ENCODE data around the gene TMEM132E.
A peak's percentile ranks its signal among the peaks of the same experiment; 100 is the strongest.
"Not testable (repeated sequence)": the region's sequence is repeated elsewhere in the genome, so short reads cannot be mapped to it uniquely, and the experiment has no call there.

Gene TMEM132E, protein sequence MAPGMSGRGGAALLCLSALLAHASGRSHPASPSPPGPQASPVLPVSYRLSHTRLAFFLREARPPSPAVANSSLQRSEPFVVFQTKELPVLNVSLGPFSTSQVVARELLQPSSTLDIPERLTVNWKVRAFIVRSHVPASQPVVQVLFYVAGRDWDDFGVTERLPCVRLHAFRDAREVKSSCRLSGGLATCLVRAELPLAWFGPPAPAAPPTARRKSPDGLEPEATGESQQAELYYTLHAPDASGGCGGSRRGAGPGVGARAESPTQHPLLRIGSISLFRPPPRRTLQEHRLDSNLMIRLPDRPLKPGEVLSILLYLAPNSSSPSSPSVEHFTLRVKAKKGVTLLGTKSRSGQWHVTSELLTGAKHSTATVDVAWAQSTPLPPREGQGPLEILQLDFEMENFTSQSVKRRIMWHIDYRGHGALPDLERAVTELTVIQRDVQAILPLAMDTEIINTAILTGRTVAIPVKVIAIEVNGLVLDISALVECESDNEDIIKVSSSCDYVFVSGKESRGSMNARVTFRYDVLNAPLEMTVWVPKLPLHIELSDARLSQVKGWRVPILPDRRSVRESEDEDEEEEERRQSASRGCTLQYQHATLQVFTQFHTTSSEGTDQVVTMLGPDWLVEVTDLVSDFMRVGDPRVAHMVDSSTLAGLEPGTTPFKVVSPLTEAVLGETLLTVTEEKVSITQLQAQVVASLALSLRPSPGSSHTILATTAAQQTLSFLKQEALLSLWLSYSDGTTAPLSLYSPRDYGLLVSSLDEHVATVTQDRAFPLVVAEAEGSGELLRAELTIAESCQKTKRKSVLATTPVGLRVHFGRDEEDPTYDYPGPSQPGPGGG (N-terminal part only)

DNA sequence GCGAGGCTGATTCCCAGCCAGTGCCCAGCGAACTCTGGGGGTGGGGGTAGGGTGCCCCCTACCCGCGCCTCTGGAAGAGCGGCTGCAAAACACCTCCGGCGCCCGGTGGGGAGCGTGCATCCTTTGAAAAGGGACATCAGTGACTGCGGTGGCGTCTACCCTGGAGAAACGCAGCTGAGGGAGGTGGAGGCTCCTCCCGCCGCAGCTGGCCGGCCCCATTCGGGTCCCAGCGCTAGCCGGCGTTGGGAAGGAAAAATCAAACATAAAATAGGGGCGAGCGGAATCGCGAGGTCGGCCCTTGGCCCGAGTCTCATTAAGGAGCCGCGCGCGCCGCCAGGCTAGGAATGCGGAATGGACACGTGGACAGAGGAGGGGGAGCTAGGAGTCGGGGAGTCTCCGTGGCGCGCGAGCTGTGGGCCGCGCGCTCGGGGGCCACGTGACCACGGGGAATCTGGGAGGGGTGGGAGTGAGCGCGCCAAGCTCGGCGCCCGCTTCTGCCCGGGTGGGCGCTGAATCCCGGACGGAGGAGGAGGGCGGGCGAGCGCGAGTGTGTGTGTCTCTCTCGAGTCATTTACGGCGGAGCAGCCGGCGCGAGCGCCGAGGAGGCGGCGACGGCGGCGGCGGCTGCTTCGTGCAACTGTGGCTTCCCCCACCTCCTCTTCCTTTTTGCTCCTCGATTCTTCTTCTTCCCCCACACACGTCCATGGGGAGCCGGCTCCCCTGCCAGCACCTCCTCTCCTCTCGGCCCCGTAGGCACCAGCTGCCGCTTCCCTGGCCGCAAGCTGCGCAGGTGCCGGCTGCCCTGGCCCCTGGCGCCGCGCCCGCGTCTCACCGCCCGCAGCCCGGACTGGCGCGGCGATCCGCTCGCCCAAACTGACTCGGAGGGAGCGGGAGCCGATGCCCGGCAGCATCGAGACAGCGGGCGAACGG lies at the start of gene TMEM132E:
TMEM132E (plus strand) TSS at position 566 of the 930 bp plus-strand sequence. CDS start 1,495 bp downstream, outside the sequence.
- Histone ChIP-seq H3K4me3 (ENCODE audit: low read length) (peak within 1 kb of the TSS; percentile 66), H3K27ac (ENCODE audit: low read length) (no peak within 1 kb of the TSS), H3K27me3 (ENCODE audit: control insufficient read depth, insufficient read depth, low read length) (peaks cover 97% of the 10 kb centered on the region), H3K9me3 (ENCODE audit: control insufficient read depth, low read depth, low read length) (no peaks in the 10 kb centered on the region), H3K4me1 (ENCODE audit: control insufficient read depth, low read depth, low read length) (peaks cover 16% of the 10 kb centered on the region), H3K36me3 (ENCODE audit: control insufficient read depth, low read depth, low read length) (no peaks in the 10 kb centered on the region), H3K9ac (ENCODE audit: low read length) (no peak within 1 kb of the TSS)

DNA sequence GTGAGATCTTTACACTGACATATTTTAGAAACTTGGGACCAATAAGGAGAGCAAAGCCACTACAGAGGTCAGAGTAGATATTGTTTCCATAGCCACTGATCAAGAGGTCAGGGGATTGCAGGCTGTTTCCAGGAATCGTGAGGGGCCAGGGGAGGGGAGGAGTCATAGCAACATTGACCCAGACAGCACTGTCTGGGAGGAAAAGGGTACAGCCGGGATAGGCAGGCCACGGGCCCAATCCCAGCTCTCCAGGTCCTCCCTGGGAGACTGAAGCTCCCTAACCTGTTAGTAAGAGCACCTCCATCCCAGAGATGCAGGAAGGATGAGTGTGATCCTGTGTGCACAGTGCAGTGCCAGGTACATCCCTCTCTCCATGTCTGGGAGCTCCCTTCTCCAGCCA lies 48.5 kb upstream of the TMEM132E start:
- Histone ChIP-seq H3K36me3 (ENCODE audit: control insufficient read depth, low read depth, low read length) (no peaks in the 10 kb centered on the region), H3K4me3 (ENCODE audit: low read length) (no peak overlapping the region), H3K4me1 (ENCODE audit: control insufficient read depth, low read depth, low read length) (no peaks in the 10 kb centered on the region), H3K9me3 (ENCODE audit: control insufficient read depth, low read depth, low read length) (no peaks in the 10 kb centered on the region), H3K9ac (ENCODE audit: low read length) (no peak overlapping the region), H3K27ac (ENCODE audit: low read length) (no peak overlapping the region), H3K27me3 (ENCODE audit: control insufficient read depth, insufficient read depth, low read length) (no peaks in the 10 kb centered on the region)

DNA sequence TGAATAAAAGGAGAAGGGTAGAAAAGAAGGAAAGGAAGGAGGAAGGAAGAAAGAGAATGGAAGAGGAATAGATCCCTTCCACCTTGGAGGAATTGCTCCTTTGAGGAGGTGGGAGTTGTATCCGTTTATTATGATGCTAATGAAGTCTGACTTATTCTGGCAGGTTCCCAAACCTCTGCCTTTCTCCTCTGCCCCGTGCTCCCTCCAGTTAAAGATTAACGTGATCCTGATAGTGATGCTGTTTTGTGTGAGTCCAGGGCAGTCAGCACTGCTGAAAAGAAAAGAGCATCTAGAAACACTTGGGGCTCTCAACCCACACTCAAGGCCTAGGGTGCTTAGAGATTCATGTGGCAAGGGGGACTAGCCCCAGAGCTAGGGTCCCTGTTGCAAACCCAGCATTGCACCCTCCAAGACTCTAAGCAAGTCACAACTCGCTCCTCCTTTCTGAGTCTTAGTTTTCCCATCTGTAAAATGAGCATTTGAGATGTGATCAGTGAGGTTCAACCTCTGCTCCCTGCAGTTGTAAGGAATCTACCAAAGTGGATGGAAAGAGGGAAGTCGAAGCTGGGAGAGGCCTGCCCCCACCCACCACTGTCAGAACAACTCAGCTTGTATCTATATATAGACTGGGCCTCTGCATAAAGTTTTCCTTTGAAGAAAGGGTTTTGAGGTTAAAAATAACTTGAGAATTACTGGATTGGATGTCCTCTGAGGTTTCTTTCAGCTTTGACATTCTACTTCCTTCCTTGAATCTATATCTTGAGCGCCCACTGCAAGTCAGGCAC lies 46.9 kb upstream of the TMEM132E start:
- H3K27ac ChIP-seq (ENCODE audit: low read length), result no peak overlapping the region
- H3K4me3 ChIP-seq (ENCODE audit: low read length), result no peak overlapping the region
- H3K36me3 ChIP-seq (ENCODE audit: control insufficient read depth, low read depth, low read length), result no peaks in the 10 kb centered on the region
- H3K27me3 ChIP-seq (ENCODE audit: control insufficient read depth, insufficient read depth, low read length), result no peaks in the 10 kb centered on the region
- H3K9ac ChIP-seq (ENCODE audit: low read length), result no peak overlapping the region
- no peaks in the 10 kb centered on the region for H3K4me1 ChIP-seq (ENCODE audit: control insufficient read depth, low read depth, low read length)
- H3K9me3 ChIP-seq (ENCODE audit: control insufficient read depth, low read depth, low read length), result no peaks in the 10 kb centered on the region

DNA sequence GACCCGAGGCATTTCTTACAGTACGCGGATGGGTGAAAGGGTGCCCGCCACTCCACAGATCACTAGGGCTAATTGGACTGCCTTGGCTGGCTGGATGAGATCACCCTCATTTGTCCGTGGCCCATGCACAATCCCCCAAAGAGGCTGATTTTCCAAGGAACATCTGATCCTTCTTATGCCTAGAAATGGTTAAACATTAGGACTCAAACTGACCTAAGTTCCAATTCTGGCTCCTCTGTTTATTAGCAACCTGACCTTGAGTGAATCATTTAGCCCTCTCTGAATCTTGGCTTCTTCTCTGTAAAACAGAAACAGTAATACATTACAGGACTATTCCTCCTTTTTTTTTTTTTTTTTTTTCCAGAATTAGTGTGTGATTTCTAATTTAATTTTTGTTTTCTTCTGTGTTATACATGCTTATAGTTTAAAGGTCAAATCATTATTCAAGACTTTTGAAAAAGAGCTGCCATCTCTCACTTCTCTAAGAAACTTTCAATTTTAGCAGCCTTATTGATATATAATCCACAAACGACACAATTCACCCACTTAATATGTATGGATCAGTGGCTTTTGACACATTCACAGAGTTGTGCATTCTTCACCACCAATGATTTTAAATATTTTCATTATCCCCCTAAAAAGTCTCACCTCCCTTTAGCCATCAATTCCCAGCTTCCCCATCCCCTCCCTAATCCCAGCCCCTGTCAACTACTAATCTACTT lies 45.4 kb upstream of the TMEM132E start:
- Histone ChIP-seq H3K9ac (ENCODE audit: low read length) (no peak overlapping the region), H3K27me3 (ENCODE audit: control insufficient read depth, insufficient read depth, low read length) (no peaks in the 10 kb centered on the region), H3K9me3 (ENCODE audit: control insufficient read depth, low read depth, low read length) (no peaks in the 10 kb centered on the region), H3K4me1 (ENCODE audit: control insufficient read depth, low read depth, low read length) (no peaks in the 10 kb centered on the region), H3K27ac (ENCODE audit: low read length) (no peak overlapping the region), H3K36me3 (ENCODE audit: control insufficient read depth, low read depth, low read length) (no peaks in the 10 kb centered on the region), H3K4me3 (ENCODE audit: low read length) (no peak overlapping the region)

DNA sequence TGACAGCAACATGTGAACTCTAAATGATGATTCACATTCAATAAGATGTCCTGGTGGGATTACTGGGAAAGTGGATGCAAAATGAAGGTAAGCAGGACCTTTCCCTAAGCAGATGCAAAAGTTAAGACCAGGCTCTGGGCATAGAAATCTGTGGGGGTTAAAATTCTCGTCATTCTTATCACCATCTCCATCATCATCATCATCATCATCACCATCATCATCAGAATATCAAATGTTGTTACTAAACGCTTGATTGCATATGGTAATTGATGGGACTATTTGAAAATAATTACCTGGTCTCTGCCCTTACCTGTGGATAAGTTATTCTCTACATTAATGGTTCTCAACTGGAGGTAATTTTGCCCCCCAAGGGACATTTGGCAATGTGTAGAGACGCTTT lies 41.9 kb upstream of the TMEM132E start:
- Histone ChIP-seq H3K4me3 (ENCODE audit: low read length) (no peak overlapping the region), H3K9me3 (ENCODE audit: control insufficient read depth, low read depth, low read length) (no peaks in the 10 kb centered on the region), H3K27ac (ENCODE audit: low read length) (no peak overlapping the region), H3K36me3 (ENCODE audit: control insufficient read depth, low read depth, low read length) (no peaks in the 10 kb centered on the region), H3K4me1 (ENCODE audit: control insufficient read depth, low read depth, low read length) (no peaks in the 10 kb centered on the region), H3K9ac (ENCODE audit: low read length) (no peak overlapping the region), H3K27me3 (ENCODE audit: control insufficient read depth, insufficient read depth, low read length) (peaks cover 7% of the 10 kb centered on the region)

DNA sequence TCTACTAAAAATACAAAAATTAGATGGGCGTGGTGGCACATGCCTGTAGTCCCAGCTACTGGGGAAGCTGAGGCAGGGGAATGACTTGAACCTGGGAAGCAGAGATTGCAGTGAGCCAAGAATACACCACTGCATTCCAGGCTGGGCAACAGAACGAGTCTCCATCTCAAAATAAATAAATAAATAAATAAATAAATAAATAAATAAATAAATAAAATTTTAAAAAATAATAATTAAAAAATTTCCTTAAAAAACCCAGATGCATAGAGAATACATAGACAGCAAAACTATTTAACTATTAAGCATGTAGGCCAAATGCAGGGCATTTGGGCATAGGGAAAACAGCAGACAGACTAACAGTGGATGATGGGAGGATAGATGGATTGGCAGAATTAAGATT lies 40.8 kb upstream of the TMEM132E start:
- H3K27ac ChIP-seq (ENCODE audit: low read length); H3K4me3 ChIP-seq (ENCODE audit: low read length); H3K9ac ChIP-seq (ENCODE audit: low read length); H3K9me3 ChIP-seq (ENCODE audit: control insufficient read depth, low read depth, low read length); H3K36me3 ChIP-seq (ENCODE audit: control insufficient read depth, low read depth, low read length); H3K27me3 ChIP-seq (ENCODE audit: control insufficient read depth, insufficient read depth, low read length); H3K4me1 ChIP-seq (ENCODE audit: control insufficient read depth, low read depth, low read length): not testable (repeated sequence)

DNA sequence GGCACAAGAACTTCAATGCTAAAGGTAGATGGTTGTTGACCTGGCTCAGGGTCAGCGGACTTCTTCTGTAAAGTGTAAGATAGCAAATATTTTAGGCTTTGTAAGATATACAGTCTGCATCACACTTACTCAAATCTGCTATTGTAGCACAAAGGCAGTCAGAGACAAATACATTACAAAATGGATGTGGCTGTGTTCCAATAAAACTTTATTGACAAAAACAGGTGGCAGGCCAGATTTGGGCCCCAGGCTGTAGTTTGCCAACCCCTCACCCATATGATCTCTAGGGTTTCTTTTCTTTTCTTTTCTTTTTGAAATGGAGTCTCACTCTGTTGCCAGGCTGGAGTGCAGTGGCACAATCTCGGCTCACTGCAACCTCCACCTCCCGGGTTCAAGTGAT lies 39.5 kb upstream of the TMEM132E start:
- Histone ChIP-seq H3K36me3 (ENCODE audit: control insufficient read depth, low read depth, low read length) (no peaks in the 10 kb centered on the region), H3K27ac (ENCODE audit: low read length) (no peak overlapping the region), H3K4me1 (ENCODE audit: control insufficient read depth, low read depth, low read length) (no peaks in the 10 kb centered on the region), H3K9me3 (ENCODE audit: control insufficient read depth, low read depth, low read length) (no peaks in the 10 kb centered on the region), H3K4me3 (ENCODE audit: low read length) (no peak overlapping the region), H3K9ac (ENCODE audit: low read length) (no peak overlapping the region), H3K27me3 (ENCODE audit: control insufficient read depth, insufficient read depth, low read length) (peaks cover 13% of the 10 kb centered on the region)

DNA sequence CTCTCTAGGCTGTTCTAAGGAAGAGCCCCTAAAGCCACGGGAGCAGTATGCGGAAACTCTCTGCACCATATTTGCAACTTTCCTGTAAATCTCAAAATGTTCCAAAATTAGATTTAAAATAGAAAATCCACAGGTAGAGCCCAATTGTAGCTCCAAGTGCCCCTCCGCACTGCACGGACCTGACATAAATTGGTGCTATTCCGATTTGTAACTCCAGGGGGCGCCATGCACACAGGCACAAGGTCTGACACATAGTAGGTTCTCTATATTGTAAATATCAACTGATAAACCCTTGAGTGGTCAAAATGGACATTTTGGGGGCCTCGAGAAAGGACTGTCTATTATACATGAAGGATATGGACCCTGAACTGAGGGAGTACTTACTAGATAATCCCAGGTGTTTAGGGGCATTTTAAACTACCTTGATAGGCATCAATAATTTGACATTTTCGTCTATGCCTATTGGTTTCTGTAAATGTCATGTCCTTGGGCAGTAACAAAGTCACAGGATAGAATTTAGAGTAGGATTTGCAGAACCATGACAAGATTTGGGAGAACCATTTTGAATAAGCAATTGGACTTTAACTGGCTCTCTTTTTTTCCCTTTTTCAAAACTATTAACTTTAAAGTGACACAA lies 36.6 kb upstream of the TMEM132E start:
- Histone ChIP-seq H3K36me3 (ENCODE audit: control insufficient read depth, low read depth, low read length) (no peaks in the 10 kb centered on the region), H3K9me3 (ENCODE audit: control insufficient read depth, low read depth, low read length) (no peaks in the 10 kb centered on the region), H3K4me3 (ENCODE audit: low read length) (no peak overlapping the region), H3K27me3 (ENCODE audit: control insufficient read depth, insufficient read depth, low read length) (peaks cover 13% of the 10 kb centered on the region), H3K27ac (ENCODE audit: low read length) (no peak overlapping the region), H3K4me1 (ENCODE audit: control insufficient read depth, low read depth, low read length) (no peaks in the 10 kb centered on the region), H3K9ac (ENCODE audit: low read length) (no peak overlapping the region)

DNA sequence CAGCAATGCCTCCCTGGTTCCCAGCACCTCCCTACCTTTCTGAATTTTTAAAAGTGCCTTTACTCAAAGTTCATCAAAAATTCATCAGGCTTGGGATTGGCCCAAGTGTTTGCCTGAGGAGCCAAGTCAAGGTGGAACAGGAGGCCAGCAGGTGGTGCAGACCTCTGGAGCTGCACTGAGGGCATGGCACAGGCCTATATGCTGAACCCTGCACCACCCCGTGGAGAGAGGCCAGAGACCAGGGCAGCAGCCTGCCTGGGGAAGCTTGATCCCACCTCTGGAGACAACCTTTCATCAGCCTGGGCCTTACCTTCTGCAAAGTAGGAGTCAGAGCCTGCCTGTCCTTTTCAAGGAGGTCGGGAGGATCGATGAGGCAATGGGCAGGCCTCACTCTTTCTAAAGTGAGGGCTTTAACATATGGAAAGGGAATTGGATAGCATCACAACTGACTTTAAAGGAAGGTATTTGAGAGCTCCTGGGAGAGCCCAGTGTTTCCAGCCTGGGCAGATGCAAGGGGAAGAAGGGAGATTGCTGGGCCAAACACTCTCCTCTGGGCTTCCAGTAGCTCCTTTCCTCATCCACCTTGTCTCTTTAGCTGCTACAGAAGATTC lies 31.8 kb upstream of the TMEM132E start:
- no peak overlapping the region for H3K27ac ChIP-seq (ENCODE audit: low read length)
- no peaks in the 10 kb centered on the region for H3K4me1 ChIP-seq (ENCODE audit: control insufficient read depth, low read depth, low read length)
- peaks cover 4% of the 10 kb centered on the region for H3K27me3 ChIP-seq (ENCODE audit: control insufficient read depth, insufficient read depth, low read length)
- H3K9me3 ChIP-seq (ENCODE audit: control insufficient read depth, low read depth, low read length), result no peaks in the 10 kb centered on the region
- no peaks in the 10 kb centered on the region for H3K36me3 ChIP-seq (ENCODE audit: control insufficient read depth, low read depth, low read length)
- H3K4me3 ChIP-seq (ENCODE audit: low read length), result no peak overlapping the region
- no peak overlapping the region for H3K9ac ChIP-seq (ENCODE audit: low read length)

DNA sequence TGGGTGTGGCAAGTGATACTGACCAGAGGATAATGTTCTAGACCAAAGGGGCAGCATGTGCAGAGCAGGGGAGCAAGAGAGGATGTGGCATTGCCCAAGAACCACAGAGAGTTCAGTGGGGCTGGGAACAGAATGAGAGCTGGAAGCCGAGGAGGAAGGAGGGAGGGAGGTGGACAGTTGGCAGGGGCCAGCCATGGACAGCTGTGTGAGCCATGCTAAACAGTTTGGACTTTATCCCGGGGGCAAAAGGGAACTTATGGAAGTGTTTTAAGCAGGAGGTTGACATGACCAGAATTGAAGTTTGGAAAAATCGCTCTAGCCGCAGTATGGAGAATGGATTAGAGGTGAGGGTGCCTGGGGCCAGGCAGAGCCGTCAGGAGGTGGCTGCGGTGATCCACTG lies 29.4 kb upstream of the TMEM132E start:
- H3K9me3 ChIP-seq (ENCODE audit: control insufficient read depth, low read depth, low read length), result no peaks in the 10 kb centered on the region
- no peak overlapping the region for H3K27ac ChIP-seq (ENCODE audit: low read length)
- no peaks in the 10 kb centered on the region for H3K27me3 ChIP-seq (ENCODE audit: control insufficient read depth, insufficient read depth, low read length)
- H3K4me3 ChIP-seq (ENCODE audit: low read length), result no peak overlapping the region
- no peaks in the 10 kb centered on the region for H3K4me1 ChIP-seq (ENCODE audit: control insufficient read depth, low read depth, low read length)
- no peak overlapping the region for H3K9ac ChIP-seq (ENCODE audit: low read length)
- H3K36me3 ChIP-seq (ENCODE audit: control insufficient read depth, low read depth, low read length), result no peaks in the 10 kb centered on the region

All from iPS-18a (cell line).